HG03108 (cell line): Measurements from ENCODE around the gene NMBR.
A peak's percentile ranks its signal among the peaks of the same experiment; 100 is the strongest.
"Not testable (repeated sequence)": the region's sequence is repeated elsewhere in the genome, so short reads cannot be mapped to it uniquely, and the experiment has no call there.

ENCODE experiments used
- ATAC-seq: cut with Tn5 transposase; IDR thresholded peaks from one replicate; pipeline ENCODE4 v1.9.1; 2021; ENCODE audit warnings: moderate library complexity; ENCODE audit not compliant: unreplicated experiment

Gene NMBR

DNA sequence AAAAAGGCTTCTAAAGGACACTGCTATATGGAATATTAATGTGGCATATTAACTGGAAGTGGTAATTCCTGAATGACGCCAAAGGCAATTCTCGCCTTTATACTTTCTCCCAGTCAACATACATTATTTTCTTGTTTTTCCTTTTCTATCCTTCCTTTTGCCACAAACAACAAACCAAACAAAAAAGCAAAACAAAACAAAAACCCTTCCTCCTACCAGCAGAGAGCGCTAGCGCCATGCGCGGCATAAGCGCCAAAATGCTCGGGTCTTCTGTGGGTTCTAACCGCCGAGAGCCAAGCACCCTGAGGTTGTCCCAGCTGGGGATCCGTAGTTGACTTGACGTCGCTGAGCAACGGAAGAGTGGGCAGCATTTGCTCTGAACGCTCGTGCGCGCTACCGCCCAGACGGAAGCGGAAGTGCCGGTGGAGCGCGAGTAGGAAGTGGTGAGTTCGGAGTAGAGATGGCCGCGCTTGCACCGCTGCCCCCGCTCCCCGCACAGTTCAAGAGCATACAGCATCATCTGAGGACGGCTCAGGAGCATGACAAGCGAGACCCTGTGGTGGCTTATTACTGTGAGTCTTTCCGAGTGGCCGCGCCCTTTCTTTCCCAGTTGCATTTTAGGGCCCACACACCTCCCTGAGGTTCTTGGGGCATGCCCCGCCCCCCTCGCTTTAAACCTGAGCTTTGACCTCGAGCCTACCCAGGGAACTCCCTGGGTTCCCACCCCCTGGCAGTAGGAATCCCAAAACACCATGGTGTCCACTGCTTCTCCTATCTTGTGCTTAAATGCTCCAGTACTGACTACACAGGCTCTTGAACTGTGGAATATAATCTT lies at the start of gene NMBR, which contains the start of gene VTA1:
Gene NMBR, minus strand, starts transcription at position 295 of the 835 bp plus-strand sequence. CDS start 58,464 bp downstream, outside the sequence.
Gene VTA1, plus strand, starts transcription at position 436 of the 835 bp plus-strand sequence. Its CDS starts 25 bp downstream, at position 461.
- peak; percentile 100 for ATAC-seq

DNA sequence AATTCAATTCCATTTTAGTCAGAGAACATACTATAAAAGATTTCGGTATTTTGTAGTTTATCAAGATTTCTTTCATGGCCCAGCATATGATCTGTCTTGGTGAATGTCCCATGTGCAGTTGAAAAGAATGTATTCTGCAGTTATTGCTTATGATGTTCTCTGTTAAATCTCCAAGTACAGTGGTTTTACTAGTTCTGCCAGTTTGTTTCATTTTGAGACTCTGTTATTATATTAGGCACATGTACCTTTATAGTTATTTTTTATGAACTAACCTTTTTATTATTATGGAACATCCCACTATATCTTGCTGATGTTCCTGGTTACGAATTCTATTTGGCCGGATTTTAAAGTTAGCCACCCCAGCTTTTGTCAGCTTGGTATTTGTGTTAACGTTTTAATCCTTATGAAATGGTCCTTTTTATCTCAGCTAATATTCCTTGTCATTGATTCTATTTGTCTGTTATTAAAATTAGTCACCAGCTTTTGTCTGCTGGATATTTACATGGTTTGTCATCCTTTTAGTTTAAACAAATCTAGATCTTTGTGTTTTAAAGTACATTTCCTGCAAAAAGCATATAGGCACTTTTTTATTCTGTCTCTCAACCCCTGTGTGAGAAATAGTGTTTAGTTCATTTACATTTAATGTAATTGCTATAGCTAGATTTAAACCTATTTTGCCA lies 49.1 kb upstream of the NMBR start:
- no peak for ATAC-seq

DNA sequence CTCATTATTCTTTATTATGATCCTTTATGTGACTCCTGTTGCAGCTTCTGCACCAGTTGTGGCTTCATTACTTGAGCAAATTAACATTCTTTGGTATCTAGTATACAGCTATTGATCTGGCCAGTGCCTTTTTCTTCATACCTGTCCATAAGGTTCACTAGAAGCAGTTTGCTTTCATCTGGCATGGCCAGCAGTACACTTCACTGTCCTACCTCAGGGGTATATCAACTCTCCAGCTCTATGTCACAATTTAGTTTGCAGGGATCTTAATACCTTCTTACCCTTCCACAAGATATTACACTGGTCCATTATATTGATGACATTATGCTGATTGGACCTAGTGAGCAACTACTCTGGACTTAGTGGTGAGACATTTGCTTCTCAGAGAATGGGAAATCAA lies 46.7 kb upstream of the NMBR start:
- no peak for ATAC-seq

DNA sequence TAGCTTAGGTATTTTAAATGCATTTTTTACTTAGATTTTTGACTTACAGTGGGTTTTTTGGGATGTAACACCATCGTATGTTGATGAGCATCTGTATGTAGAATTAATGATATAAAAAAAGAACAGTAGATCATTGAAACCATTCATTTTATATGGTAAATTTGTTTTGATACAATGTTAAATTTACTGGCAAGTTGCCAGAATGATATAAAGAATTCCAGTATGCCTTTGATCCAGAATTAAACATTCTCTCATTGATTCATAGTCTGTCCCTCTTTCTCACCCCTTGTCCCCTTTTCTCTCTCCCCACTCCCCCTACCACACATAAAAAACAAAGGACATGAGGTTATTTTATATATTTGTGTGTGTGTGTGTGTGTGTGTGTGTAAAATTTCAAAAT lies 45.4 kb upstream of the NMBR start:
- ATAC-seq = no peak

DNA sequence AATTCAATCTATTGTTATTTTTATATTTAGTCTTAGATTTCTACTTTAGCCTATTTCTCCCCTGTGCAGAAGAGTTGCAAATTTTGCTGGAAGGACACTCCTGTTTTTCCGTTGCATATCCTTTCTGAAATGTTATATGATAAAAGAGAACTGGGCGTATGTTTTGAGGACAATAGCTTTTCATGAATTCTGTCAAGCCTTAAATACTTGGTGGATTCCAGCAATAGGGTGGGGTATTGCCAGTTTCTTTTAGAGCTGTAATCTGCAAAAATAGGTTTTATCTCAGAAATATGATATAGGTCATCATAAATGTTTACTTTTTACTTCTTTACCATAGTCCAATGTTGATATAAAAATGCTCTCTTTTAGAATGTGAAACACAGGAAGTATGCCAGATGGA lies 42.1 kb upstream of the NMBR start:
- ATAC-seq = no peak

DNA sequence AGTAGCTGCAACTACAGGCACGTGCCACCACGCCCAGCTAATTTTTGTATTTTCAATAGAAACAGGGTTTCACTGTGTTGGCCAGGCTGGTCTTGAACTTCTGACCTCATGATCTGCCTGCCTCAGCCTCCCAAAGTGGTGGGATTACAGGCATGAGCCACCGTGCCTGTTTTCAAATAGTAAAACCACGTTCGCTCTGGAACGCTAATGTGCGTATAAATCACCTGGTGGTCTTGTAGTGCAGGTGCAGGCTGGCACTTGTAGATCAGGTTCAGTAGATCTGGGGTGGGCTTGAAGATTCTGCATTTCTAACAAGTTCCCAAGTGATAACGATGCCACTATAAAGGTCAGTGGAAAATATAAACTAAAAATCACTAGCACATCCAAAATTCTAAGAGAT lies 41.4 kb upstream of the NMBR start:
- ATAC-seq = not testable (repeated sequence)

DNA sequence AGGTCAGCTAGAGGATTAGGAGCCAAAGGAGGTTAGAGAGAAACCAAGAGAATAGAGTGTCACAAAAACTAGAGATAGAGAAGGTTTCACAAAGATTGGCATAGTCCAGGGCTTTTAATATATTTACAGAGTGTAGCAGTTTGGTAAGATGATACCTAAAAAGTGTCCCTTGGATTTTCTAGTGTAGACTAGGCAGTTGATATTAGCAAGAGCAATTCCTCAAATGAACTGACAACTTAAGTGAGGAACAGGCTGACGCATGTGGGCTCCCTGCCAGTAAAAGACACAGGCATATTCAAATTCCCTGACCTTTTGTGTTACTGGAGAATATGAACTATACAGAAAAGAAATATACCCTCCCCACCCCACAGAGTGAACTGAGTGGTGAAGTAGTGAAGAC lies 40.3 kb upstream of the NMBR start:
- ATAC-seq = no peak

DNA sequence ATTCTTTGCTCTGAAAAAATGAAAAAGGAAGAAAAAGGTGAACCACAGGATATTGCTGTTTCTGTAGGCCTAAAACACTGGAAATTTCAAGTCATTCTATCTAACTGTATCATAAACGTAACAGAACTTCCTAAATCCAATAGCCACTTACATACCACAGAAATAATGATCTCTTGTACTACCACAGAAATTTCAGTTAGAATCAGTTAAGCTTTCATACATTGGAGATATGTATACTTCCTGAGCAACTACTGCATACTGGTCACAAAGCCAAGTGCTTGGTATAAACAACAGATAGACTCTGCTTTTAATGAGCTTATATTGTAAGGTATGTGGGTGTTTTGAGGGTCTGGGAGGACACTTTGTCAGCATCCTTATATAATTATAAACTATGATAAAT lies 38.7 kb upstream of the NMBR start:
- ATAC-seq = no peak

DNA sequence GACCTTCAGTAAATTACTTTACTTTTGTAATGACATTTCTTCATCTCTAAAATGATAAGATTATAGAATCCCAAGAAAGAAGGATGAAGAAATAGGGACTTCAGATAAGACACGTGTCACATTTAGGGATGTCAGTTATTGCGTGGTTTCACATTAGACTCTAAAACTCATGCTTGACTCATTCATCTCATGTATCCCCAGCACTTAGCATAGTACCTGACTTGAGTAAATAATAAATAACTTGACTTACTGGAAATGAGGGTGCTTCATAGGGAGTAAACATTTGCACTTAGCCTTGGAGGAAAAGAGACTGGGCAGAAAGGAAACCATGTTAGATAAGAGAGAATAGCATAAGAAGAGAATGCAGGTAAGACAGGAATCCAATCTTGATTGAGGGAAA lies 37.4 kb upstream of the NMBR start:
- ATAC-seq = no peak

DNA sequence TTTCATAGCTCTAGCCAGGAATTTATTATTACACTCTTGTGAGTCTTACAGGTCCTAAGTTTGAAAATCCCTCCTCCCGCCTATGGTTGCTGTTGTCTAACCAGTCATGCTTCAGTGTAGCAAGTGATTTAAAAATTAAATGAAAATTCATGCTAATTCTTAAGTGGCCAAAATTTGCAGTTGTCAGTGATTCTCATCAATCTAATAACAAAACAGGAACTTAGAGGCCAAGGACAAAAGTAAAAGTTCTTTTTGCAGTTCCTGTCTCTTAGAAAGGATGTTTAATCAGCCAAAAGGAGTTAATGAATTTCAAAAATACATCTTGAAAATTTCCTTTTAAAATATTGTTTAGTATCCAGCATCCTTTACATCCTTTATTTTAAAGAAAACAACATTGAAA lies 36.4 kb upstream of the NMBR start:
- ATAC-seq = no peak

DNA sequence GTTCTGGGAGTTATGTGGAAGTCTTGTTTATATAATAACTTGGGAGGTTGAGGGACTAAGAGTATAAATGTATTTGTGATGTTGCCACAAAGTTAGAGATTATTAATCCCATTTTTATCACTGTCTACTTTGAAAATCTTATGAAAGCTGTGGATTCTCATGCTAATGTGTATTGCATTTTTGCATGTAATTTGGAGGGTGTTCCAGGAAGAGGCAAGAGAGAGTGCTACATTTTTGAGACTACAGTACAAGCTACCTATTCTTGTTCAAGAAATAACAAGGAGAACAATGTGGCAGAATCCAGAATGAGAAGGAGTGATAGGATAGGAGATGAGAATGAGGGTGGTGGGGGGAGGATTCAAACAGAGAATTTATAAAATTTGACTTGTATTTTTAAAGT lies 35.1 kb upstream of the NMBR start:
- ATAC-seq = no peak

DNA sequence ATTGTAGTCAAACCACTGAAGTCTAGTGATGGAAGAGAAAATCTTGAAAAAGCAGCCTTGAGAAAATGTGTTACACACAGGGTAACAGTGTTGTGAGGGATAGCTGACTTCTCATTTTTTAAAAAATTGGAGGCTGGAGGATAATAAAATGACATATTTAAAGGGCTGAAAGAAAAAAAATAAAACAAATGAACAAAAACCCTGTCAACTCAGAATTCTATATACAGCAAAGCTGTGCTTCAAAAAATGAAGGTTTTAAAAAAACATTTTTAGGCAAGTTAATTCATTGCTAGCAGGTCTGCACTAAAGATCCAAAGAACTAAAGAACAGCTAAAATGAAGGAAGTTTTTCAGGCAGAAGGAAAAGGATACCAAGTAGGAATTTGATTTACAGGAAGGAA lies 31.2 kb upstream of the NMBR start:
- no peak for ATAC-seq

DNA sequence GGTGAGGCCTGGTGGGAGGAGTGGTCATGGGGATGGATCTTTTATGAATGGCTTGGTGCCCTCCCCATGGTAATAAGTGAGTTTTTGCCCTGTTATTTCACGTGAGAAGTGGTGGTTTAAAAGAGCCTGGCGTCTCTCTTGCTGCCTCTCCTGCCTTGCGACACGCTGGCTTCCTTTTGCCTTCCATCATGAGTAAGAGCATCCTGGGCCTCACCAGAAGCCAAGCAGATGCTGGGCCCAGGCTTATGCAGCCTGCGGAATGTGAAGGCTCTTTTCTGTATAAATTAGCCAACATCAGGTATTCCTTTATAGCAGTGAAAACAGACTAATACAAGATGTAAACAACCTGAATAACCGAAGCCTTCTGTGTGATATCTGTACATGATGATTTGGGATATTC lies 27.8 kb upstream of the NMBR start:
- no peak for ATAC-seq

DNA sequence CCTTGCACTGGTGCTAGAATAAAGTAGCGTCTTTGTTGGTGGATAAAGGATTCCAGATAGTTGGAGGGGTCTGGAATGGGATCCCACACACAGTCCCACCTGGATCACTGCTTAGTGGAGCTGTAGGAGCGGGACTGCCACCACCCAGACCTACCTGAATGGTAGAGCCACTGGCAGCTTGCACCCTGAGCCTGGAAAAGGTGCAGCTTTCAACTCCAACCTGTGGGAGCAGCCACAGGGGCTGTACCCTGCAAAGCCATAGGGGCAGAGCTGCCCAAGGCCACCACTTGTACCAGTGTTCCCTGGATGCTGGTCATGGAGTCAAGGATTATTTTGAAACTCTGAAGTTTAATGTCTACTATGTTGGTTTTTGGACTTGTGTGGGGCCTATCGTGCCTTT lies 27.1 kb upstream of the NMBR start:
- no peak for ATAC-seq

DNA sequence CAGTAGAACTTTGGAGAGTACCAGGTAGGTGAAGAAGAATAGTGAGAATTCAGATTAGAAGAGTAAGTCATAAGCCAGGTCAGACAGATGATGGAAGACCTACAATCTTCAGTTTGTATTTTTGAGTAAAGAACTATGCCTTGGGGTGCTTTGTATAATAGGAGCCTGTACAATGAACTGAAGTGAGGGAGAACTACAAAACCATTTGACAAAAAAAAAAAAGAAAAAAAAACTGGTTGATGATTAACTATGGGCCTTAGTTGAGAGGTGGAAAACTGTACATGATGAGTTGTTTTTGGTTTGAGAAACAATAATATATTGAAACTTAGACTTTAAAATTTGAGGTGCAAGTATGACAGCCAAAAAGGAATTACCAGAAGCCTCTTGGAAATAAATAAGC lies 25.8 kb upstream of the NMBR start:
- no peak for ATAC-seq

DNA sequence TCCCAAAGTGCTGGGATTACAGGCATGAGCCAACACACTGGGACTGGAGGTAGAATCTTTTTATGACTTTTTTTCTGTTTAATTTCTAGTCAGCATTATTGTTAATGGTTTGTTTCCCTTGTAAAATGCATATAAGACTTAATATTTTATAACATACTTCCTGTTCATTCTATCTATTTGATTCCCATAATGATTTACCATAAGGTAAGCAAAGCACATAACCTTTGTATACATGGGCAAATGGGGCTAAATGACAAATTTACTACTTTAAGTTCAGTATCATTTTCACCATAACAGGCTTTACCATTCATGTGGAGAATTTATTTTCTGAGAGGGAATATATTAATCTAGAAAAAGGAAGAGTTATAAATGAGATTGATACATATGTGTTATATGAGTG lies 24.4 kb upstream of the NMBR start:
- no peak for ATAC-seq

DNA sequence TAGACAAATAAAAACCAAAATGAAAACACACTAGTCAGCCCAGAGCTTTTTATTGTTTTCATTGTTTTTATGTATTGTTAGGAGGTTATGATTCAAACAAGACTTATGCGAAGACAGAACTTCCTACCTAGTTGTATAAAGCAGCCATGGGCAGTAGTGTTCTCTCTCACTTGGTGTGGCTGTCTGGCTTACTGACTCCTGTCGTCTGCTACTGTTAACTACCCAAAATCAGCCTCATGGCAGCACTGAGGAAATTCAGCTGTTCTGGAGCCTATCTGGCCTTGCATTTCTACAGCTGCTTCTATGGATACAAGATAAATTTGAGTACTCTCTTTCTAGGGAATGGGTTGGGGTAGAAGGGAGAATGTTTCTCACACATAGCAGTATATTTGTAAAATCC lies 20.6 kb upstream of the NMBR start:
- ATAC-seq = no peak

DNA sequence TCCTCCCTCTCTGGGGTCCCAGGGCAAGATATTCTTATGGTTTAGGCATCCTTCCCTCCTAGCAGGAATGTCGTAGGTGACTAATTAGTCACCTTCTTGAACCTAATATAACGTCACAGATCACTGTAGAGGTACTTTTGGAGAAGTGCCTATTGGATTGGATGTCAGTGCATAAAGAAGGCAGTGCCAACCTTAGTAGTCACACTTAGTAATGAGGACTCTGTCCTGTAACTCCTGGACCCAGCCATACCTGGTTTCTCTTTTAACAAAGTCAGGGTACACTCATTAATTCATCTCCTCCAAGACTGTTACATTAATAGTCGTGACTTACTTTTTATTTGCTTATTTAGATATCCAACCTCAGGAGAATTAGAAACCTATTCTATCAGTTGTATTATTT lies 20.1 kb upstream of the NMBR start:
- ATAC-seq = no peak

DNA sequence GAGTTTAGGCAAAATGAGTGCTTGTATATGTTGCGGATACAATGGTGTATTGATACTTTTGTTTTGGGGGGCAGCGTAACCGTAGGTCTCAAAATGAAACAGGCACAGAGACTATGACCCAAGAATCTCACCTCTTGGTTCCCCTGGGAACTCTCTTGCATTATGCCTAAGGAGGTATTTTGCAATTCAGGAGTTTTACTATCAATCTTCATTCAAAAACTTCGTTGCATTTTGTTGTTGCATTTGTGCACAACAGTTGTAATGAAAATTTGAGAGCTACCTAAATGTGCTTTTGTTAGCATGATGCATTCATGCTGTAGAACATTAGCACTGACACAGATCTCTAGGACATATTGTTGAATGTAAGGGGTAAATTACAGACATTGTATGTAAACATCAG lies 18.3 kb upstream of the NMBR start:
- ATAC-seq = no peak

DNA sequence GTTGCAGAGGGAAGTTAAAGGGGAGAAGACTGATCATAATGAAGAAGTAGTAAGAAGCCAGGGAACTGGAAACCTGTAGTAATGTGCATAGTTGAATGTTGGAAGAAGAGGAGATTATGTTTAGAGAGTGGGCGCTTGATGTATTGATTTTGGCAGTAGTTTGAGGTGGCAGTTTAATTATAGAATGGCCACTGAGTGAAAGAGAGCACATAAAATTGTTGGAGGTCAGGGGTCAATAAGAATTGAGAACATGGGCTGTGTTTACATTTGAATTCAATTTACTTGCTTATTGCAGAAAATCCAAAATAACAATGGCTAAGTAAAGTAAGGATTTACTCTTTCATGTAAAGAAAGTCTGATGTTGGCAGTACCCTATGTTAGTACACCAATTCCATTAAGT lies 15.9 kb upstream of the NMBR start:
- ATAC-seq = no peak

DNA sequence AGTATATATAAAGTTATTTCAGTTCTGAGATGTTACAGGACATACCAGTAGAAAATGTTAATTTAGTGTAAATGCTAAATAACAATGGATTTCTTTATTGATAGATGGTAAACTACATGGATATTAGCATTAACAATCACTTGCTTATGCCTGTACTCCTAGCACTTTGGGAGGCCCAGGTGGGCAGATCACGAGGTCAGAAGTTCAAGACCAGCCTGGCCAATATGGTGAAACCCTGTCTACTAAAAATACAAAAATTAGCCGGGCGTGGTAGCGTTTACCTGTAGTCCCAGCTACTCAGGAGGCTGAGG lies 9.8 kb upstream of the NMBR start:
- ATAC-seq = not testable (repeated sequence)

DNA sequence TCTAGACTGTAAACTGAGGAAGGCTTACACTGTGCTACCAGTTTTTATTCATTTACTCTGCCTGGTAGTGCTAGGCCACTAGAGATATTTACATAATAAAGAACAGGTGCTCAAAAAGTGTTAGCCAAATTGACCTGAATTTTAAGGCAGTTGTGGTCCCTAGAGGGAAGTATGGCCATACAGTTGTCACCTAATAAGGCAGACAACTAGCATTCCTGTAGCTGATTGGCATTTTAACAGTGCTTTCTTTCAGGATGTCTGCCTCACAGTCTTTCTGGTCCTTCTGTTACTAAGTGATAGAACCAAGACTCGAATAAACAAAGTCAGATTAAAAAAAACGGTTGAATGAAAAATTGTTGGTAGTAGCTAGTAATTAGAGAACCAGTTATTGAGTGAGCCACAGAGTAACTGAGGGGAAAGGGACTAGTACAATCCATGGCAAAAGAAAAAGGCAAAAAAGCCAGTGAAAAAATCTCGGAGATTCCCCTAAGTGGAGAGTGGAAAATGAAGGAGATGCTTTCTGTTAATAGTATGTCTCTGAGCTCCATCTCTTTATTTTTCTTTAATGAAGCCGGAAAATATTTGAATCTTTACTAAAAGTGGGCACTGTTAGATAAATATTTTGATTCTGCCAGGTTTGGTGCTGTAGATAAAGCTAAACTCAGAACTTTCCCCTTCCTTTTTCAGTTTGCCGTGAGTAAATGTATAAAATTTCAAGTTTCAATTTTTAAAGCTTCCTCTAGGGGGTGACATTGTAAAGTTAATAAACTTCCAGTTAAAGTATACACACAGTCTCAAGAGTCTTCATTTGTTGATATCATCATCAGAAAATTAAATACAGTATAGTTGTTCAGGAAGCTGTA lies 9.2 kb upstream of the NMBR start:
- peak; percentile 42 for ATAC-seq
